Activated CD4-positive, alpha-beta memory T cell treated with anti-CD3 and anti-CD28 coated beads, Interleukin-2, amount 10 ng/mL, durations not matched to agents 7 days and 5 days (primary cell): Measurements from ENCODE around the gene GRSF1. TPM values are rescaled to one million over a fixed set of nuclear protein-coding genes. Genes with fewer than 3 reads are reported as not detected.

Experiments used
- CTCF ChIA-PET: fragments of 350-600 bp; sonication (Branson Sonifier 250); formaldehyde crosslinking; loops from one replicate; lab custom pipeline; 2021; ENCODE audit warnings: antibody characterized with exemption, inconsistent platforms; lab: Charles Lee
- POLR2A ChIA-PET: fragments of 350-600 bp; sonication (Branson Sonifier 250); formaldehyde crosslinking; loops from one replicate; lab custom pipeline; 2021; ENCODE audit warnings: antibody characterized with exemption; lab: Charles Lee
- DNase-seq: peaks from one replicate; pipeline ENCODE4 v3.0.0-alpha.2; 2020
- H3K27ac Mint-ChIP-seq: one replicate; pipeline ENCODE4 v1.8.0; 2021; ENCODE audit warnings: mild to moderate bottlenecking, mixed read lengths
- H3K27me3 Mint-ChIP-seq: one replicate; pipeline ENCODE4 v1.8.0; 2021; ENCODE audit warnings: mixed read lengths
- H3K36me3 Mint-ChIP-seq: one replicate; pipeline ENCODE4 v1.8.0; 2021; ENCODE audit warnings: low read depth, mixed read lengths
- H3K4me1 Mint-ChIP-seq: one replicate; pipeline ENCODE4 v1.8.0; 2021; ENCODE audit warnings: mixed read lengths
- H3K4me3 Mint-ChIP-seq: one replicate; pipeline ENCODE4 v1.8.0; 2021; ENCODE audit warnings: mild to moderate bottlenecking, mixed read lengths
- H3K9me3 Mint-ChIP-seq: one replicate; pipeline ENCODE4 v1.8.0; 2021; ENCODE audit warnings: mixed read lengths
- total RNA-seq, 2 experiments: library from RNA; stranded (reverse); gene quantifications; one replicate each; pipeline ENCODE4 v1.2.3, GENCODE V29; 2021

GRSF1 gene
- total RNA-seq, 2 experiments from 2014 or later: 63.5 to 63.8 TPM

- POLR2A ChIA-PET: interaction anchor here (3.5 kb wide), 1 partner anchor 9 kb away, joined by 20 read pairs; the partner anchor contains the start of gene GRSF1
- DNase-seq: no peak
- peaks cover 7% of the 10 kb centered on the region for H3K4me1 Mint-ChIP-seq
- CTCF ChIA-PET: interaction anchor here (0.6 to 1.4 kb wide), 2 partner anchors 9 to 140 kb away, joined by 3 to 4 read pairs; no protein-coding TSS in a partner anchor
- H3K9me3 Mint-ChIP-seq: no peaks in the 10 kb centered on the region
- H3K4me3 Mint-ChIP-seq: no peak overlapping the region
- no peaks in the 10 kb centered on the region for H3K27me3 Mint-ChIP-seq
- no peak overlapping the region for H3K27ac Mint-ChIP-seq
- peaks cover 76% of the 10 kb centered on the region for H3K36me3 Mint-ChIP-seq
Measured at GRCh38 chr4:70829015-70829414, 10.7 kb downstream of the GRSF1 start.

DNA sequence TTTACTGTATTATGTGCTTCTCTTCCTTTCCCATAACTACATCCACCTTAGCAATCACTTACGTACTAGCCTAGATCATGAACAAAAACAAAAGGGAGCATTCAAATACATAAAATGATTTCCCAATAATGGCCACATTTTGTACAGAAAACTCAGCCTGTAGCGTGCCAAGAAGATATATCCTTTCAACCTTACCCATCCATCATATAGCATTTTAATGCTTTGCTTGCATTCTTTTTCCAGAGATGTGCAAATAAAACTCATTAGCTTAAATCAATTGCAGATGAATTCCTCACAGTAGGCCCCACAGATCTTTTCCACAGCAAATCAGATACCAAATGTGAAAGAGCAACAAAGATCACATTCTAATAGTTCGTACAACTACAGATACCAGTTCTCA, 20.8 kb downstream of the GRSF1 start:
- Mint-ChIP-seq H3K4me3 (no peak overlapping the region), H3K27ac (peak overlapping the region; percentile 7), H3K36me3 (peaks cover 39% of the 10 kb centered on the region), H3K27me3 (no peaks in the 10 kb centered on the region), H3K4me1 (peaks cover 10% of the 10 kb centered on the region), H3K9me3 (no peaks in the 10 kb centered on the region)
- DNase-seq: no peak
- CTCF ChIA-PET: no interaction called here
- POLR2A ChIA-PET: interaction anchor here (1.2 kb wide), 1 partner anchor 18 kb away, joined by 3 read pairs; no protein-coding TSS in a partner anchor

DNA sequence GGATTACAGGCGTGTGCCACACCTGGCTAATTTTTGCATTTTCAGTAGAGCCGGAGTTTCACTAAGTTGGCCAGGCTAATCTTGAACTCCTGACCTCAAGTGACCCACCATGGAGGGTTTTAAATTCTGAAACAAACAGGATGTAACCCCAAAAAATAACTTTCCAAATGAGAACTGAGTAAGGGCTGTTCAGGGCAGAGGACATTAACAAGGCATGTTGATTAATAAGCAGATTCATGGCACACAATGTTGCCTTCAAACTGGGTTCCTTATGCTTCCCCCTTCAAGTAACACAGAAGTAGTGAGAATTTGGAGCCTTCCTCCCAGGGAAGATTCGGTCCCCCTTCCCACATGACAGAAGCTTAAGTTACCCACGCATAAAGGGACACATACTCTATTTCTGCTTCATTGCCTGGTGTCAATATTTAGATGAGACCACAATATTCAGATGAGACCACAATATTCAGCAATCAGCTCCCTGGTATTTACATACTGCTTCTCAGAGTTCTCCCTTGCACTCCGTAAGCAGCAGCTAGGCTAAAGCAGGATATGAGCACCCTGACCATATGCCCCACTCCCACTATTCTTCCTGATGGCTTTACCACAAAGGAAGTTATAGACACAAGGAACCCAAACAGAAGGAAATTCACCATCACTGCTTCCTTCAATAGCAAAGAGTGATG, 21.4 kb downstream of the GRSF1 start:
- CTCF ChIA-PET: no interaction called here

GRCh38 chr4:70816894-70817293, 22.8 kb downstream of the GRSF1 start:
- peaks cover 10% of the 10 kb centered on the region for H3K4me1 Mint-ChIP-seq
- no peak overlapping the region for H3K4me3 Mint-ChIP-seq
- H3K27me3 Mint-ChIP-seq: no peaks in the 10 kb centered on the region
- H3K27ac Mint-ChIP-seq: no peak overlapping the region
- ChIA-PET CTCF (interaction anchor here (1.0 kb wide), 1 partner anchor 216 kb away, joined by 3 read pairs; no protein-coding TSS in a partner anchor), POLR2A (no interaction called here)
- peaks cover 28% of the 10 kb centered on the region for H3K36me3 Mint-ChIP-seq
- DNase-seq: no peak
- no peaks in the 10 kb centered on the region for H3K9me3 Mint-ChIP-seq

More for the DNA sequence above, 21.4 kb downstream of the GRSF1 start:
- DNase-seq: no peak
- peaks cover 39% of the 10 kb centered on the region for H3K36me3 Mint-ChIP-seq
- no peak overlapping the region for H3K4me3 Mint-ChIP-seq
- POLR2A ChIA-PET: no interaction called here
- peaks cover 10% of the 10 kb centered on the region for H3K4me1 Mint-ChIP-seq
- no peaks in the 10 kb centered on the region for H3K9me3 Mint-ChIP-seq
- no peak overlapping the region for H3K27ac Mint-ChIP-seq
- no peaks in the 10 kb centered on the region for H3K27me3 Mint-ChIP-seq

DNA sequence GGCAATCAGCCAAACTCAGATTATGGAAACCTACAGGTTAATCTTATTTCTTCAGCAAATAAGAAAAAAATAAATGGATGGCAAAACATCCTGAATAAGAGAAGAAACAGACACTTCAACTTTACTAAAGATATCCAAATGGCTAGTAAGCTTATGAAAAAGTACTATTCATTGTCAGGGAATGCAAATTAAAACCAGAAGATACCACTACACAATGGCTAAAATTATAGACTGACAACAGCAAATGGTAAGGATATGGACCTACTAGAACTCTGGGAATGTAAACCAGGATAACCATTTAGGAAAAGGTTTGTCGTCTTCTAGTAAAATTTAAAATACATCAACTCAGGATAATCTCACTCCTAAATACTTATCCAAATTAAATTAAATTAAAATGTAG, 24.3 kb downstream of the GRSF1 start:
- CTCF ChIA-PET: interaction anchor here (0.6 kb wide), 1 partner anchor 13 kb away, joined by 3 read pairs; no protein-coding TSS in a partner anchor
- Mint-ChIP-seq H3K4me1 (peaks cover 10% of the 10 kb centered on the region), H3K36me3 (peaks cover 22% of the 10 kb centered on the region)

GRCh38 chr4:70808151-70808550, 31.5 kb downstream of the GRSF1 start:
- ChIA-PET POLR2A (no interaction called here), CTCF (interaction anchor here (0.6 kb wide), 1 partner anchor 59 kb away, joined by 3 read pairs; no protein-coding TSS in a partner anchor)
- no peaks in the 10 kb centered on the region for H3K27me3 Mint-ChIP-seq
- no peak overlapping the region for H3K4me3 Mint-ChIP-seq
- H3K36me3 Mint-ChIP-seq: no peaks in the 10 kb centered on the region
- DNase-seq: no peak
- no peaks in the 10 kb centered on the region for H3K9me3 Mint-ChIP-seq
- H3K4me1 Mint-ChIP-seq: no peaks in the 10 kb centered on the region
- H3K27ac Mint-ChIP-seq: no peak overlapping the region

More for the DNA sequence above, 24.3 kb downstream of the GRSF1 start:
- no peak overlapping the region for H3K4me3 Mint-ChIP-seq
- H3K9me3 Mint-ChIP-seq: no peaks in the 10 kb centered on the region
- H3K27ac Mint-ChIP-seq: no peak overlapping the region
- no peak for DNase-seq
- POLR2A ChIA-PET: no interaction called here
- H3K27me3 Mint-ChIP-seq: no peaks in the 10 kb centered on the region

GRCh38 chr4:70802928-70803580, 36.6 kb downstream of the GRSF1 start:
- ChIA-PET POLR2A (interaction anchor here (1.4 kb wide), 1 partner anchor 115 kb away, joined by 4 read pairs; the partner anchor contains the start of gene UTP3), CTCF (interaction anchor here (0.6 kb wide), 1 partner anchor 117 kb away, joined by 4 read pairs; no protein-coding TSS in a partner anchor)
- H3K27ac Mint-ChIP-seq: no peak overlapping the region
- no peak for DNase-seq
- H3K4me1 Mint-ChIP-seq: peaks cover 12% of the 10 kb centered on the region
- H3K36me3 Mint-ChIP-seq: no peaks in the 10 kb centered on the region
- no peaks in the 10 kb centered on the region for H3K9me3 Mint-ChIP-seq
- H3K27me3 Mint-ChIP-seq: no peaks in the 10 kb centered on the region
- H3K4me3 Mint-ChIP-seq: no peak overlapping the region

DNA sequence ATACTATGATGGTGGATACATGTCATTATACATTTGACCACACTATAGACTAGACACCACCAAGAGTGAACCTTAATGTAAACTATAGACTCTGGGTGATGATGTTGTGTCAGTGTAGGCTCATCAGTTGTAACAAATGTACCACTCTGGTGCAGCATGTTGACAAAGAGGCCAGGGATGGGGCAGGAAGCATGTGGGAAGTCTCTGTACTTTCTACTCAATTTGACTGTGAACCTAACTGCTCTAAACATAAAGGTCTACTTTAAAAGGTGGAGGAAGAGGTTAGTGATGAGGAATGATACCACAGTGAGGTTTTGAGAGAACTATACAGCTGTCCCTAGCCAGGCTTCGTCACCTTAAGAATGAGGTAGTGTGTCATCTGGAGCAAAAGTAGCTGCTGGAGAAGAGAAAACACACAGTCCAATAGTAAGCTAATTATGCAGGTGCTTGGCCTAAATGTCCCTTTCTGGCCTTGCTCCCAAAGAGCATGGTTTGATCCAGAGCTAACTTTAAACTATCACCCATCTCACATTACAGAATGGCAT, 38.4 kb downstream of the GRSF1 start:
- Mint-ChIP-seq H3K9me3 (no peaks in the 10 kb centered on the region), H3K27me3 (no peaks in the 10 kb centered on the region), H3K4me1 (peaks cover 12% of the 10 kb centered on the region), H3K4me3 (no peak overlapping the region), H3K36me3 (no peaks in the 10 kb centered on the region), H3K27ac (no peak overlapping the region)
- DNase-seq: no peak
- ChIA-PET CTCF (no interaction called here), POLR2A (no interaction called here)

DNA sequence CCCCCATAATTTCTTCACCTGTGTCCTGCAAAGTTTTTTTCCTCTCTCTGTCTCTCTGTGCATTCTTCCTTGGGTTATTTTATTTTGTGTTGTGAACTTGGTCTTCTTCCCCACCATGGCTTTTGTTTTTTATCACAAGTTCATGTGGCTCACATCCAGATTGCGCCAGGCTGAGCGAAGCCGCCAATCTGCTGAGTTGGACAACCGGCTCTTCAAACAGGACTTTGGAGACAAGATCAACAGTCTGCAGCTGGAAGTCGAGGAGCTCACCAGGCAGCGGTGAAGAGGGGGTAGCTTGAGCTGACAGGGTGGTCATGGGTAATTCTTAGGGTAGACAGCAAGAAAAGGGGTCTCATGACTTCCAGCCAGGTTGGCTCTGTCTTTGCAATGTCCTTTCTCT, 46.1 kb downstream of the GRSF1 start:
- CTCF ChIA-PET: interaction anchor here (0.6 kb wide), 1 partner anchor 45 kb away, joined by 3 read pairs; no protein-coding TSS in a partner anchor

DNA sequence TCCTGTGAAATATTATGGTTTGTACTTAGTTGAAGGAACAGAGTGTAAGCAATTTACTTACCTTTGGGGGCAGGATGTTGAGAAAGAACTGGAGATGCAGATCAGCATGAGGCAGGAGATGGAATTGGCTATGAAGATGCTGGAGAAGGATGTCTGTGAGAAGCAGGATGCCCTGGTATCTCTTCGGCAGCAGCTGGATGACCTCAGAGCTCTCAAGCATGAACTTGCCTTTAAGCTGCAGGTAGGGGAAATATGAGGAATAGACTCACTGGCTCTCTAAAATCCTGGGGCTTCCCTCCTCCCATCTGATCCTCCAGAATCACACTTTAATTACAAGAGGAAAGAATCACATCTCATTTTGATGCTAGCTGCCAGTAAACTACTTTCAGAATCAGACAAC, 51.0 kb downstream of the GRSF1 start:
- ChIA-PET CTCF (no interaction called here), POLR2A (no interaction called here)
- DNase-seq: no peak
- no peak overlapping the region for H3K27ac Mint-ChIP-seq
- H3K36me3 Mint-ChIP-seq: no peaks in the 10 kb centered on the region
- no peak overlapping the region for H3K4me3 Mint-ChIP-seq
- H3K4me1 Mint-ChIP-seq: no peaks in the 10 kb centered on the region
- H3K27me3 Mint-ChIP-seq: no peaks in the 10 kb centered on the region
- H3K9me3 Mint-ChIP-seq: no peaks in the 10 kb centered on the region

More for the DNA sequence above, 46.1 kb downstream of the GRSF1 start:
- POLR2A ChIA-PET: no interaction called here
- no peaks in the 10 kb centered on the region for H3K9me3 Mint-ChIP-seq
- no peaks in the 10 kb centered on the region for H3K27me3 Mint-ChIP-seq
- no peaks in the 10 kb centered on the region for H3K4me1 Mint-ChIP-seq
- no peak overlapping the region for H3K27ac Mint-ChIP-seq
- no peak for DNase-seq
- no peaks in the 10 kb centered on the region for H3K36me3 Mint-ChIP-seq
- no peak overlapping the region for H3K4me3 Mint-ChIP-seq

DNA sequence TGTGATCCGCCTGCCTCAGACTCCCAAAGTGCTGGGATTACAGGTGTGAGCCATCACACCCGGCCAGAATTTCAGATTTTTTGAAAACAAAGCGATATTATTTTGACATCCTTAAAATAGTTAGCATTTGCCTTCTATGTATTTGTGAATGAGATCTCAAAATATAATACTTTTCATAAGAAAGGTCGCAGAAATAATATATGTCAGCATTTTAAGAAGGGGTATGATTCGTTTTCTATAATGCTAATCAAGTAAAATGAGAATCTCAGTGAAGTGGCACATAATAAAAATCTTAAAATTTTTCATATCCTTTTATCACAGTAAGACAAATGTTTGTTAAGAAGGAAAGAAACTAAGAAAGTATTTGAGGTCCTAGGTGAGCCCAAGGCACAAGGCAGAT, 52.2 kb downstream of the GRSF1 start:
- Mint-ChIP-seq H3K27ac (no peak overlapping the region), H3K4me3 (no peak overlapping the region), H3K9me3 (no peaks in the 10 kb centered on the region), H3K36me3 (no peaks in the 10 kb centered on the region), H3K27me3 (no peaks in the 10 kb centered on the region), H3K4me1 (no peaks in the 10 kb centered on the region)
- ChIA-PET POLR2A (no interaction called here), CTCF (no interaction called here)
- DNase-seq: no peak

DNA sequence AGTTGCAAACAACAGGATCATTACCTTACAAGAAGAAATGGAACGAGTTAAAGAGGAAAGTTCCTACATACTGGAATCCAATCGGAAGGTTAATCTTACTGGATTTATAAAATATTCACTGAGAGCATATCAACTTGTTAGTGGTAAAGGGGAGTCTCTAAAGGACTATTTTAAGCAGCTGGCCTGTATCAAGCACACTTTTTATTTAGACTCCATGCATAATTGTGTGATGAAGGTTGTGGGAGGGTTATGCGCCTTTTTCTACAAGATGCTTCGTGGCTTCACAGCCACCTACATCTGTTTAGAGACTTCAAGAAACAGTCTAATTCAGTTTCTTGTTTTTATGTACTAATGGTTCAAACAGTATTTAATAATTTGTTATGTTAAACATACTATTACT, 56.6 kb downstream of the GRSF1 start:
- ChIA-PET CTCF (no interaction called here), POLR2A (no interaction called here)
- H3K27me3 Mint-ChIP-seq: no peaks in the 10 kb centered on the region
- no peak overlapping the region for H3K27ac Mint-ChIP-seq
- no peaks in the 10 kb centered on the region for H3K4me1 Mint-ChIP-seq
- no peaks in the 10 kb centered on the region for H3K36me3 Mint-ChIP-seq
- H3K9me3 Mint-ChIP-seq: no peaks in the 10 kb centered on the region
- DNase-seq: no peak
- H3K4me3 Mint-ChIP-seq: no peak overlapping the region

DNA sequence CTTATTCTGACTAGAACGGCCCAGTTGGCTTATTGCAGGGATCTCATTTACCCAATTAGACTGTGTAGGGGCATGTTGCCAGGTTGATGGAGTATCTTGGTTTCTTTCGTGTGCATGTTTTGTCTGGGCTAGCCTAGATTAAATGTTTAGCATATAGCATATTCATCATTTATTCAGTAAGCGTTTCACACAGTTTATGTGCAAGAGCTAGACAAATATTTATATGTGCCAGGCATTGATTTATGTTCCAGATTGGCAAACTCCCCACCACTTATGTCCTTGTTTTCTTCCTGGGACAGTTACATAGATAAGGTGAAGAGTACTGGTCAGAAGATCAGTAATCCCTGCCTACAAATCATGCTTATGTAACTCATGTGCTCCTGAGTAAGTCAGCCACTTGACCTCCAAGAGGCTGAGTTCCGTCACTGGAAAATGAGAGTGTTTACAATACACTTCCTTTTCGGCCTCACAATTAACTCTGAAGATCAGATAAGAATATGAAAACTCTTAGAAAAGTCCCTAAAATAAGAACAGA, 60.7 kb downstream of the GRSF1 start:
- DNase-seq: no peak
- H3K27ac Mint-ChIP-seq: no peak overlapping the region
- CTCF ChIA-PET: no interaction called here
- H3K36me3 Mint-ChIP-seq: no peaks in the 10 kb centered on the region
- no peaks in the 10 kb centered on the region for H3K9me3 Mint-ChIP-seq
- no peaks in the 10 kb centered on the region for H3K27me3 Mint-ChIP-seq
- no peak overlapping the region for H3K4me3 Mint-ChIP-seq
- no peaks in the 10 kb centered on the region for H3K4me1 Mint-ChIP-seq
- POLR2A ChIA-PET: no interaction called here
